HL-60 (cell line): ENCODE results near the gene MTCH1.

ENCODE experiments used
- REST ChIP-seq: IDR thresholded peaks from 2 replicates; pipeline ENCODE4 v1.6.1; 2012; ENCODE audit warnings: low read depth; ENCODE audit not compliant: insufficient replicate concordance
- TF ChIP-seq, protein P1 (sequence below): IDR thresholded peaks from one replicate; pipeline ENCODE4 v1.5.1; 2011; ENCODE audit warnings: low read length, control low read depth, inconsistent platforms; ENCODE audit not compliant: insufficient read depth

DNA sequence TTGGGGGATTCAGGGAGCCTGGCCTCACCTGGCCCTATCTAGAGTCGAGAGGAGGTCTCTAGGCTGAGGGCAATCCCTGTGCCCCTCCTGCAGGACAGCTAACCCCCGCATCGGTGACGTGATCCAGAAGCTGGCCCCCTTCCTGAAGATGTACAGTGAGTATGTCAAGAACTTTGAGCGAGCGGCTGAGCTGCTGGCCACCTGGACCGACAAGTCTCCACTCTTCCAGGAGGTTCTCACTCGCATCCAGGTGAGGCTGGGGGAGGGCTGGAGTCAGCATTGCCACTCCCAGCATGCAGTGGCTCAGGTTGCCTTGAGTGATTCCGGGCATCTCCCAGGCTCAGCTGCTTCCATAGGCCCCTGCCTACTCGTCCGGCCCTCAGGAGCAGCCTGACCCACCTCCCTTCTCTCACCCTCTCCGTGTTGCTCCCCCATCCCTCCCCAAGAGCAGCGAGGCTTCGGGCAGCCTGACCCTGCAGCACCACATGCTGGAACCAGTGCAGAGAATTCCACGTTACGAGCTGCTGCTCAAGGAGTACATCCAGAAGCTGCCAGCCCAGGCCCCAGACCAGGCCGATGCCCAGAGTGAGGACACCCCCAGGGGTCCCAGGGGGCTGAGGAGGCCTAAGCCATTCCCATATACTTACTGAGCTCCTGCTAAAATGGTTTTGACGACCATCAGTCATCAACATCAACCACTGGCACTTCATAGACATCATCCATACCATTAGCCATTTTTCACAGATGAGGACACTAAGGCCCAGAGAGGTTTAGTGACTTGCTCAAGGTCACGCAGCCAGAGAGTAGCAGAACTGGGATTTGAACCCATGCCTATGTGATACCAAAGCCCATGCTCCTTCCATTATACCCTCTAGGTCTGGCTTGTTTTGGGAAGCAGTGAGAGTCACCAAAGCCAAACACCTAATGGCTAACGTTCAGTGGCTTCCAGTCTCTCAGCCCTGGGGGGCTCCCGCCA lies 27.8 kb upstream of the MTCH1 start:
- TF ChIP-seq, protein P1, sequence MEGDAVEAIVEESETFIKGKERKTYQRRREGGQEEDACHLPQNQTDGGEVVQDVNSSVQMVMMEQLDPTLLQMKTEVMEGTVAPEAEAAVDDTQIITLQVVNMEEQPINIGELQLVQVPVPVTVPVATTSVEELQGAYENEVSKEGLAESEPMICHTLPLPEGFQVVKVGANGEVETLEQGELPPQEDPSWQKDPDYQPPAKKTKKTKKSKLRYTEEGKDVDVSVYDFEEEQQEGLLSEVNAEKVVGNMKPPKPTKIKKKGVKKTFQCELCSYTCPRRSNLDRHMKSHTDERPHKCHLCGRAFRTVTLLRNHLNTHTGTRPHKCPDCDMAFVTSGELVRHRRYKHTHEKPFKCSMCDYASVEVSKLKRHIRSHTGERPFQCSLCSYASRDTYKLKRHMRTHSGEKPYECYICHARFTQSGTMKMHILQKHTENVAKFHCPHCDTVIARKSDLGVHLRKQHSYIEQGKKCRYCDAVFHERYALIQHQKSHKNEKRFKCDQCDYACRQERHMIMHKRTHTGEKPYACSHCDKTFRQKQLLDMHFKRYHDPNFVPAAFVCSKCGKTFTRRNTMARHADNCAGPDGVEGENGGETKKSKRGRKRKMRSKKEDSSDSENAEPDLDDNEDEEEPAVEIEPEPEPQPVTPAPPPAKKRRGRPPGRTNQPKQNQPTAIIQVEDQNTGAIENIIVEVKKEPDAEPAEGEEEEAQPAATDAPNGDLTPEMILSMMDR = no peak
- TF ChIP-seq REST = no peak
